ENCODE measurements around the gene PLXNB1.

DNA sequence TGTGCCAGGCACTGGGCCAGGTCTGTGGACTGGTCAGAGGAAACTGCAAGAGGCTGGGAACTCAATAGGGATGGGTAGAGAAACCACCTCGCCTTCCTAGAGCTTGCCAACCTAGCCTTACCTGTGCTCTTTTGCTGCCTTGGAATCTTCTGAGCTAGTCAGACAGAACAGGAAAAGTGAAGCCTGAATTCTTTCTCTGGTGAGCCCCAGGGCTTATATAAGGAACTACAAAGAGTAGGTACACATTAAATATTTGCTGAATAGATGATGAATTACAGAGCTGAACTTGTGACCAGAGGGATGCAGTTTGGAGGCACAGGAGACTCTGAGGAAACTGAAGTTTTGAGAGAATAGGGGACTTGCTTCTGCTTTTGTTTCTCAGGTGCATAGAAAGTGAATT, 73.5 kb downstream of the PLXNB1 start:
- TF ChIP-seq, protein P1, sequence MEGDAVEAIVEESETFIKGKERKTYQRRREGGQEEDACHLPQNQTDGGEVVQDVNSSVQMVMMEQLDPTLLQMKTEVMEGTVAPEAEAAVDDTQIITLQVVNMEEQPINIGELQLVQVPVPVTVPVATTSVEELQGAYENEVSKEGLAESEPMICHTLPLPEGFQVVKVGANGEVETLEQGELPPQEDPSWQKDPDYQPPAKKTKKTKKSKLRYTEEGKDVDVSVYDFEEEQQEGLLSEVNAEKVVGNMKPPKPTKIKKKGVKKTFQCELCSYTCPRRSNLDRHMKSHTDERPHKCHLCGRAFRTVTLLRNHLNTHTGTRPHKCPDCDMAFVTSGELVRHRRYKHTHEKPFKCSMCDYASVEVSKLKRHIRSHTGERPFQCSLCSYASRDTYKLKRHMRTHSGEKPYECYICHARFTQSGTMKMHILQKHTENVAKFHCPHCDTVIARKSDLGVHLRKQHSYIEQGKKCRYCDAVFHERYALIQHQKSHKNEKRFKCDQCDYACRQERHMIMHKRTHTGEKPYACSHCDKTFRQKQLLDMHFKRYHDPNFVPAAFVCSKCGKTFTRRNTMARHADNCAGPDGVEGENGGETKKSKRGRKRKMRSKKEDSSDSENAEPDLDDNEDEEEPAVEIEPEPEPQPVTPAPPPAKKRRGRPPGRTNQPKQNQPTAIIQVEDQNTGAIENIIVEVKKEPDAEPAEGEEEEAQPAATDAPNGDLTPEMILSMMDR (IDR thresholded peaks at IDR 0.05; ENCODE audit: low read depth, low read length): no peak
- no peak for TF ChIP-seq POLR2A (IDR thresholded peaks at IDR 0.05; ENCODE audit: extremely low read depth, insufficient read length)
- TF ChIP-seq, protein P2, sequence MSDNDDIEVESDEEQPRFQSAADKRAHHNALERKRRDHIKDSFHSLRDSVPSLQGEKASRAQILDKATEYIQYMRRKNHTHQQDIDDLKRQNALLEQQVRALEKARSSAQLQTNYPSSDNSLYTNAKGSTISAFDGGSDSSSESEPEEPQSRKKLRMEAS (IDR thresholded peaks at IDR 0.05; ENCODE audit: low read depth, low read length): no peak
- no peak for TF ChIP-seq MYC (IDR thresholded peaks at IDR 0.05; ENCODE audit: low read depth, low read length)
